H1 (cell line): ENCODE results near the gene DIP2B. TPM values are rescaled to one million over a fixed set of nuclear protein-coding genes. Genes with fewer than 3 reads are reported as not detected.

Source experiments
- CTCF ChIA-PET: fragments of 300-600 bp; sonication (Branson Sonifier 250); formaldehyde crosslinking; loops from one replicate; lab custom pipeline; 2021; ENCODE audit not compliant: partially characterized antibody; lab: Charles Lee
- POLR2A ChIA-PET: fragments of 300-600 bp; sonication (Branson Sonifier 250); formaldehyde crosslinking; loops from one replicate; lab custom pipeline; 2021; ENCODE audit warnings: inconsistent platforms; ENCODE audit not compliant: partially characterized antibody; lab: Charles Lee
- DNase-seq, 2 experiments: peaks; one replicate each; pipeline versions ENCODE4 v3.0.0 to v3.0.0-alpha.2; 2010 to 2022; ENCODE audit warnings: low spot score in 2 of 2, low read depth in 1 of 2, mixed read lengths in 1 of 2
- FAIRE-seq: peaks from 2 replicates; lab custom pipeline; 2011; peaks lifted over from hg19 to GRCh38; lab: Jason Lieb, UNC
- H2AFZ ChIP-seq: 2 replicates; pipeline ENCODE4 v1.8.1; 2012; ENCODE audit warnings: low read length, inconsistent platforms
- H2AK5ac ChIP-seq: 2 replicates; pipeline ENCODE4 v1.6.1; 2013; ENCODE audit warnings: low read depth, low read length
- H2BK120ac ChIP-seq: replicated peaks from 2 replicates; pipeline ENCODE3; 2013; ENCODE audit warnings: low read depth, low read length, inconsistent platforms
- H2BK12ac ChIP-seq: 2 replicates; pipeline ENCODE4 v1.6.1; 2013; ENCODE audit warnings: low read depth, low read length
- H2BK15ac ChIP-seq: 2 replicates; pipeline ENCODE4 v1.6.1; 2013; ENCODE audit warnings: low read length
- H2BK20ac ChIP-seq: 2 replicates; pipeline ENCODE4 v1.6.1; 2013; ENCODE audit warnings: low read length
- H2BK5ac ChIP-seq: 2 replicates; pipeline ENCODE4 v1.6.1; 2013; ENCODE audit warnings: low read depth, low read length
- H3K14ac ChIP-seq: 2 replicates; pipeline ENCODE4 v1.6.1; 2013; ENCODE audit warnings: inconsistent platforms; ENCODE audit not compliant: insufficient read length
- H3K18ac ChIP-seq: 2 replicates; pipeline ENCODE4 v1.6.1; 2013; ENCODE audit warnings: low read length; ENCODE audit errors: extremely low read depth
- H3K23ac ChIP-seq: 2 replicates; pipeline ENCODE4 v1.6.1; 2013; ENCODE audit warnings: inconsistent platforms; ENCODE audit not compliant: insufficient read length
- H3K23me2 ChIP-seq: 2 replicates; pipeline ENCODE4 v1.6.1; 2013; ENCODE audit warnings: low read depth, low read length
- H3K27ac ChIP-seq: 2 replicates; pipeline ENCODE4 v1.6.1; 2011; ENCODE audit warnings: low read depth, low read length, inconsistent platforms
- H3K27me3 ChIP-seq, 4 experiments: replicated peaks in 1 of 4; 1 replicate in 1 of 4; 2 replicates in 3 of 4; pipeline versions ENCODE4 v1.6.1 to v1.8.1; 2011 to 2013; ENCODE audit warnings: low read length in 3 of 4, mild to moderate bottlenecking in 3 of 4, inconsistent platforms in 2 of 4, mixed read lengths in 2 of 4, moderate library complexity in 1 of 4; ENCODE audit not compliant: control insufficient read depth in 3 of 4, insufficient read depth in 3 of 4; ENCODE audit errors: extremely low read depth in 1 of 4
- H3K36me3 ChIP-seq, 4 experiments: 2 replicates each; pipeline versions ENCODE4 v1.6.1 to v1.8.1; 2011 to 2013; ENCODE audit warnings: mild to moderate bottlenecking in 4 of 4, low read length in 3 of 4, moderate library complexity in 2 of 4, control low read depth in 1 of 4, inconsistent platforms in 1 of 4; ENCODE audit not compliant: insufficient read depth in 4 of 4, control insufficient read depth in 2 of 4
- H3K4ac ChIP-seq: replicated peaks from 2 replicates; pipeline ENCODE3; 2013; ENCODE audit warnings: low read length, low read depth, mixed read lengths, inconsistent platforms; ENCODE audit not compliant: insufficient read length
- H3K4me1 ChIP-seq, 4 experiments: replicated peaks in 1 of 4; 1 replicate in 1 of 4; 2 replicates in 3 of 4; pipeline versions ENCODE4 v1.6.1 to v1.8.1; 2011 to 2013; ENCODE audit warnings: low read length in 3 of 4, inconsistent platforms in 2 of 4, mixed read lengths in 1 of 4; ENCODE audit not compliant: insufficient read depth in 4 of 4, control insufficient read depth in 3 of 4
- H3K4me2 ChIP-seq, 2 experiments: 2 replicates each; pipeline versions ENCODE4 v1.6.1 to v1.8.1; 2011 to 2013; ENCODE audit warnings: low read depth in 2 of 2, low read length in 2 of 2, control low read depth in 1 of 2, inconsistent platforms in 1 of 2, mild to moderate bottlenecking in 1 of 2; ENCODE audit not compliant: insufficient read depth in 1 of 2
- H3K4me3 ChIP-seq, 4 experiments: fragments of 200-600, 300-600 bp in 1 of 4; sonication (generic), shearing (Covaris generic), sonication (Bioruptor Twin) in 1 of 4; 2 replicates each; pipeline versions ENCODE4 v1.5.1 to v1.8.1; 2011 to 2016; ENCODE audit warnings: low read length in 4 of 4, low read depth in 3 of 4, control low read depth in 2 of 4, inconsistent platforms in 2 of 4, mild to moderate bottlenecking in 2 of 4, mixed read lengths in 1 of 4, moderate library complexity in 1 of 4; ENCODE audit not compliant: insufficient read depth in 2 of 4; ENCODE audit errors: extremely low read depth in 1 of 4
- H3K56ac ChIP-seq: replicated peaks from 2 replicates; pipeline ENCODE3; 2013; ENCODE audit warnings: low read depth, mild to moderate bottlenecking, mixed read lengths, low read length, inconsistent platforms; ENCODE audit not compliant: insufficient read length
- H3K79me1 ChIP-seq: 2 replicates; pipeline ENCODE4 v1.6.1; 2013; ENCODE audit warnings: low read depth, low read length, control low read depth
- H3K79me2 ChIP-seq, 2 experiments: 2 replicates each; pipeline versions ENCODE4 v1.6.1 to v1.8.1; 2012 to 2013; ENCODE audit warnings: low read length in 2 of 2, mild to moderate bottlenecking in 2 of 2, inconsistent platforms in 1 of 2; ENCODE audit not compliant: insufficient read depth in 2 of 2, control insufficient read depth in 1 of 2
- H3K9ac ChIP-seq, 4 experiments: replicated peaks in 1 of 4; 1 replicate in 1 of 4; 2 replicates in 3 of 4; pipeline versions ENCODE4 v1.6.1 to v1.8.1; 2011 to 2013; ENCODE audit warnings: low read depth in 3 of 4, low read length in 3 of 4, control low read depth in 2 of 4, mild to moderate bottlenecking in 2 of 4, moderate library complexity in 2 of 4, inconsistent platforms in 1 of 4; ENCODE audit errors: extremely low read depth in 1 of 4
- H3K9me3 ChIP-seq, 2 experiments: 2 replicates each; pipeline versions ENCODE4 v1.6.1 to v1.8.1; 2012 to 2013; ENCODE audit warnings: mild to moderate bottlenecking in 2 of 2, moderate library complexity in 2 of 2, control low read depth in 1 of 2, inconsistent platforms in 1 of 2, low read depth in 1 of 2, low read length in 1 of 2, mixed read lengths in 1 of 2; ENCODE audit not compliant: insufficient read depth in 2 of 2
- H4K20me1 ChIP-seq, 2 experiments: replicated peaks in 1 of 2; 2 replicates each; pipeline versions ENCODE3 to v1.8.1; 2011 to 2013; ENCODE audit warnings: inconsistent platforms in 2 of 2, low read length in 2 of 2, mild to moderate bottlenecking in 1 of 2; ENCODE audit not compliant: insufficient read depth in 2 of 2, control insufficient read depth in 1 of 2
- H4K5ac ChIP-seq: 2 replicates; pipeline ENCODE4 v1.6.1; 2013; ENCODE audit warnings: low read length, low read depth, mixed read lengths, inconsistent platforms; ENCODE audit not compliant: insufficient read length
- H4K8ac ChIP-seq: 2 replicates; pipeline ENCODE4 v1.8.0; 2013; ENCODE audit warnings: mild to moderate bottlenecking, moderate library complexity, low read length, inconsistent platforms; ENCODE audit not compliant: insufficient read depth; ENCODE audit errors: extremely low read depth
- H4K91ac ChIP-seq: replicated peaks from 2 replicates; pipeline ENCODE3; 2013; ENCODE audit warnings: low read length, mixed read lengths, inconsistent platforms; ENCODE audit not compliant: insufficient read length
- CREB1 ChIP-seq: IDR thresholded peaks from 2 replicates; pipeline ENCODE4 v1.6.1; 2012; ENCODE audit warnings: inconsistent platforms
- PHF8 ChIP-seq: fragments of 200-600 bp; sonication (generic); conservative IDR thresholded peaks from 2 replicates; pipeline ENCODE4 v1.7.1; 2012; ENCODE audit warnings: low read depth, mild to moderate bottlenecking, inconsistent platforms, low read length, moderate library complexity
- POLR2AphosphoS5 ChIP-seq: IDR thresholded peaks from 2 replicates; pipeline ENCODE4 v1.6.1; 2011; ENCODE audit warnings: low read depth, low read length
- POU5F1 ChIP-seq: IDR thresholded peaks from 2 replicates; pipeline ENCODE4 v1.6.1; 2011; ENCODE audit warnings: low read depth, mild to moderate bottlenecking, low read length, moderate library complexity
- WGBS, 2 experiments: shearing (Covaris generic) in 1 of 2; methylation state at CpG; one replicate each; pipeline versions ENCODE4 v1.1.6 to v1.1.7; 2013 to 2015; ENCODE audit warnings: low lambda C conversion rate in 2 of 2, mixed read lengths in 2 of 2, inconsistent platforms in 1 of 2, low coverage in 1 of 2, missing lambda C conversion rate in 1 of 2; ENCODE audit not compliant: insufficient replicate concordance in 2 of 2, insufficient coverage in 1 of 2, insufficient read length in 1 of 2; ENCODE audit errors: extremely low coverage in 1 of 2, missing lambda C conversion rate in 1 of 2; 5-methylcytosine and 5-hydroxymethylcytosine counted together
- polyA plus RNA-seq, 7 experiments: library from polyadenylated mRNA; depleted of rRNA in 3 of 7; stranded (reverse) in 5 of 7; unstranded in 2 of 7; fragments of >200 nt in 5 of 7; fragments of 200-250 nt in 2 of 7; gene quantifications; 1 replicate in 5 of 7; 2 replicates in 1 of 7; 4 replicates in 1 of 7; pipeline versions ENCODE4 v1.2.1 to v1.2.3, GENCODE V29; 2011 to 2013; ENCODE audit warnings: missing spikeins in 2 of 7, mixed read lengths in 2 of 7
- total RNA-seq: library from RNA; stranded (reverse); fragmentation: NEBNext Ultra II Directional; extraction: Animal tissue kit (Norgen Biotek cat#: 25700); gene quantifications from 2 replicates; pipeline ENCODE4 v1.2.1, GENCODE V29; 2021

DIP2B gene
- total and polyA plus RNA-seq, 2 of the 8 experiments (the other 6 are each of a cell fraction or from before 2014, with no cell fraction given): 11.1 to 29.6 TPM

- Histone ChIP-seq H3K23me2 (no peaks in the 10 kb centered on the region), H3K9ac (no peak overlapping the region), H2BK20ac (no peak overlapping the region), H4K5ac (no peak overlapping the region), H3K4me2 (no peak overlapping the region), H2BK5ac (no peak overlapping the region), H3K56ac (no peak overlapping the region), H3K4ac (no peak overlapping the region), H3K23ac (no peak overlapping the region), H3K4me3 (no peak overlapping the region), H3K14ac (no peak overlapping the region), H4K8ac (no peak overlapping the region), H3K9me3 (no peaks in the 10 kb centered on the region), H3K27ac (no peak overlapping the region), H3K27me3 (no peaks in the 10 kb centered on the region), H3K79me2 (no peaks in the 10 kb centered on the region; a peak in 1 of 4 replicates), H4K20me1 (no peaks in the 10 kb centered on the region), H2BK12ac (no peak overlapping the region), H3K4me1 (no peaks in the 10 kb centered on the region), H3K79me1 (peaks cover 2% of the 10 kb centered on the region; the same call in 1 of the 2 replicates), H2AK5ac (no peak overlapping the region), H3K36me3 (no peaks in the 10 kb centered on the region; a peak in 2 of 8 replicates), H2AFZ (no peak overlapping the region), H2BK15ac (no peak overlapping the region), H2BK120ac (no peak overlapping the region), H3K18ac (no peak overlapping the region), H4K91ac (no peak overlapping the region)
- WGBS, 2 experiments: 81% methylated on average over 5 of the region's 5 CpGs; no CpG with 5 or more reads in 1 of the 2 experiments
- POLR2A ChIA-PET: no interaction called here
- CTCF ChIA-PET: interaction anchor here (0.6 to 2.1 kb wide), 5 partner anchors 8 to 131 kb away, joined by 3 to 10 read pairs (median 4); partner anchors contain the start of gene DIP2B
- TF ChIP-seq POU5F1 (no peak), CREB1 (no peak), PHF8 (no peak), POLR2AphosphoS5 (no peak)
- DNase-seq (no peak), FAIRE-seq (no peak)
Measured at GRCh38 chr12:50635364-50635763, 130.6 kb downstream of the DIP2B start.
